ENCODE results near the gene PLEKHG7.

Gene PLEKHG7

GRCh38 chr12:92707926-92708325 lies 5.1 kb downstream of the PLEKHG7 start:
- no peak for DNase-seq (ENCODE audit: low read depth)

DNA sequence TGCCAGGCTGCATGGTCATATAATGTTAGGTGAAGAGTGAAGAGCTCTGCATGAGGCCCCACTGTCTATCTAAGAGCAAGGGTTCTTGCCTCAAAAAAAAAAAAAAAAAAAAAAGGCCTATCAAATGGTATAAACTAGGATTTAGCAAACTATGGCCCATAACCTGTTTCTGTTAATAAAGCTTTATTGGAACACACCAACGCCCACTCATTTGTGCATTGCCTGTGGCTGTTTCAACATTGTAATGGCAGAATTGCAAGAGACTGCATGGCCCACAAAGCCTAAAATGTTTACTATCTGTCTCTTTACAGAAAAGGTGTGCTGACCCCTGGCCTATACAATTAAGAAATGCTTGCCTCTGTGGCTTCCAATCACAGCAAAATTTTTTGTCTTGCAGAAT lies 12.8 kb downstream of the PLEKHG7 start:
- DNase-seq (ENCODE audit: low read depth) = no peak

DNA sequence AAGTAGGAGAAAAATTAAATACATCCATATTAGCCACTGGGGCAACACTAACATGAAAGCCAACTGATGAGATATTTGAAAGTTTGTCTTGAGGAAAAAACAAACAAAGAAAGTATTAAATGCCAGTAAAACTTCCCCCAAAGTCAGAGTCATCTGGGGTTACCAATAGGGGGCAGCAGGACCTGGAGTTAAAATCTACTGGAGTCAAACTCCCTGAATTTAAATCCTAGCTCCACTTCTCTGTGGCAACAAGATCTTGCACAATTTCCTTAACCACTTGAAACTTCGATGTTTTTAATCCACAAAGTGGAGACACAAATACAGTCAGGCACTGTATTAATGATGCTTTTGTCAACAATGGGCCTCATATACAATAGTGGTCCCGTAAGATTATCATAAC lies 14.4 kb downstream of the PLEKHG7 start:
- no peak for DNase-seq (ENCODE audit: low read depth)

- no peak for DNase-seq (ENCODE audit: low read depth)
Observed at GRCh38 chr12:92718483-92718990, 15.7 kb downstream of the PLEKHG7 start.

- DNase-seq (ENCODE audit: low read depth) = no peak
Observed at GRCh38 chr12:92719674-92720073, 16.9 kb downstream of the PLEKHG7 start.

DNA sequence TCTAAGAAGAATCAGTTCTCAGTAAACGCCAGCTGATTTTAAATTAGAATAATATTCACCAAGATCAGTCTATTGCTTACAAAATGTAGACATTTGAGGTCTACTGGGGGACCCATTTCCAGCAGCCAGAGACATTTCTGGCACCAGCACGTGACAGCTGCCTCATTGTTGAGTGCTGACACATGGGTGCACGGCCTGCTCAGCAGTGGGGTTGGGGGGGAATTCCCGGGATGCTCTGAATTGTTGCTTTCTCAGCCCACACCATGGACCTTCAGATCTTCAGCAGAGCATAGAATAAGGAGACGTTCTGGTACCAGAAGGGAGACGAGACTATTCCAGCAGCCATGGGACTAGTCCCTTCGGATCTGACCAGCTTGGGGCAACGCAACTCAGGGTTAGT lies 18.3 kb downstream of the PLEKHG7 start:
- no peak for DNase-seq (ENCODE audit: low read depth)

DNA sequence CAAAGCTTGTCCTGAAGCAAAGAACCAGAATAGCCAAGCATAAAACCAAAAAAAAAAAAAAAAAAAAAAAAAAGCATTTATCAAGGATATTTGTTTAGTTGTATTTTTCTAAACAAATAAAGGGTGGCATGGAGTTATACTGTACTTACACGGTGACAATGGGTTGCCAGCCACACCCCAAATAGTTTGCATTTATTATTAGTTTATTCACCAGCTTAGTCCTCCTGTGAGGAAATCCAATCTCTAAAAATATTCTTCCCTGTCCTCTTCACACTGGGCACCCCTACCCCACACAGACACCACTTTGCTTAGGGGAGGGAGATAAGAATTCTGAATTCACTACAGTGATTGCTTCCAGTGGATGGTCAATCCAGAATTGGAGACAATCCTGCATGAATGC lies 18.9 kb downstream of the PLEKHG7 start:
- no peak for DNase-seq (ENCODE audit: low read depth)

DNA sequence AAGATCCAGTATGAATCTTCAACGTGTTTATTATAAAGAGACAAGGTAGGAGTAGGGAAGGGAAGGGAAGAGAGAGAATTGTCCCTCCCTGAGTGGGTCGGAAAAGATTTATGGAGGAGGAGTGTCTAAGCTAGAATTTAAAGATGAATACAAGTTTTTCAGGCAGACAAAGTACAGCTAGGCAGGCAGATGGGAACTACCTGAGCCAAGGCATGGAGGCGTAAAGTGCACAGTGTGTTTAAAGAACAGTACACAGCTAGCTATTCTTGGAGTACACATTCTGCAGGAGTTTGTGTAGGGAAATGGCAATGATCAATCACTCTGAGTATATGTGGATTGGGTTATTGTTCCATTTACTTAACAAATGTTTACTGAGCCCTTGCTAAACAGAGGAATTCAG lies 20.1 kb downstream of the PLEKHG7 start:
- DNase-seq (ENCODE audit: low read depth) = no peak

GRCh38 chr12:92726850-92727249 lies 24.1 kb downstream of the PLEKHG7 start:
- no peak for DNase-seq (ENCODE audit: low read depth)

GRCh38 chr12:92729773-92730305 lies 27.1 kb downstream of the PLEKHG7 start:
- no peak for DNase-seq (ENCODE audit: low read depth)

DNA sequence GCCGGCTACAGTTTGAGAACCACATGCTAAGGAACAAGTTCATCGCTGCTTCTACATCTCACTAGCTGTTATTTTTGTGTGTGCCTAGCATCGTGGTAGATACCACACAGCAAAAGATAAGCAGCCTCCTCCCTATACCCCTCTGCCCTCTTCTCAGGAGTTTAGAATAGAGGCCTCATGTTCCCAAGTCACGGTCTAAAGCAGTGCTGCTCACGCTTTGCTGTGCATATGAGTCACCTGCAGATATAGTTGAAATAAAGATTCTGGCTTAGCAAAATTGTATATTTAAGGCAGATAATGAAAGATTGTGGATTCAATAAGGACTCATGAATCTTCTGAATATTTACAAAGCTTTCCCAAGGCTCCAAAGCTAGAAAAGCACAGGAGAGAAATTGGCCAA lies 28.0 kb downstream of the PLEKHG7 start:
- DNase-seq (ENCODE audit: low read depth) = no peak

GRCh38 chr12:92732216-92732615 lies 29.4 kb downstream of the PLEKHG7 start:
- no peak for DNase-seq (ENCODE audit: low read depth)

- no peak for DNase-seq (ENCODE audit: low read depth)
Observed at GRCh38 chr12:92732716-92733115, 29.9 kb downstream of the PLEKHG7 start.

- no peak for DNase-seq (ENCODE audit: low read depth)
Observed at GRCh38 chr12:92733181-92733580, 30.4 kb downstream of the PLEKHG7 start.

- DNase-seq (ENCODE audit: low read depth) = no peak
Observed at GRCh38 chr12:92733661-92734060, 30.9 kb downstream of the PLEKHG7 start.

- DNase-seq (ENCODE audit: low read depth) = no peak
Observed at GRCh38 chr12:92735131-92735721, 32.4 kb downstream of the PLEKHG7 start.

DNA sequence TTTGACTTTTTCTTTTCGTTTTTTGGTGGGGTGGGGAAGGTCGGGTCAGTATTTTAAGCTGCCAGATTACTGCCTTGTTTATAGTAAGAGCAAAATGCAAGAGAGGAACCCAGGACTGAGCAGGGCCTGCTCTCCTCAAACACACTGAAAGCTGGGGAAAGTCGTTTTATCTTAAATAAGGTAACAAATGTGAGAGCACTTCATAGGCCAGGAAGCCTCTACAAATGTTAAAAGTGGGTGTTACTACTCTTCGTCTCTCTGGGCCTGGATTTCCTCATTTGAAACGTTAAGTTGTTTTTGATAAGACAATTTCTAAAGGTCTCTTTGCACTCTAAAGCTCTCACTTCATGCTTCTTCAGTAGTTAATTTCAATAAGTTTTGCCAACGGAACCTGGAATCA lies 33.8 kb downstream of the PLEKHG7 start:
- no peak for DNase-seq (ENCODE audit: low read depth)

DNA sequence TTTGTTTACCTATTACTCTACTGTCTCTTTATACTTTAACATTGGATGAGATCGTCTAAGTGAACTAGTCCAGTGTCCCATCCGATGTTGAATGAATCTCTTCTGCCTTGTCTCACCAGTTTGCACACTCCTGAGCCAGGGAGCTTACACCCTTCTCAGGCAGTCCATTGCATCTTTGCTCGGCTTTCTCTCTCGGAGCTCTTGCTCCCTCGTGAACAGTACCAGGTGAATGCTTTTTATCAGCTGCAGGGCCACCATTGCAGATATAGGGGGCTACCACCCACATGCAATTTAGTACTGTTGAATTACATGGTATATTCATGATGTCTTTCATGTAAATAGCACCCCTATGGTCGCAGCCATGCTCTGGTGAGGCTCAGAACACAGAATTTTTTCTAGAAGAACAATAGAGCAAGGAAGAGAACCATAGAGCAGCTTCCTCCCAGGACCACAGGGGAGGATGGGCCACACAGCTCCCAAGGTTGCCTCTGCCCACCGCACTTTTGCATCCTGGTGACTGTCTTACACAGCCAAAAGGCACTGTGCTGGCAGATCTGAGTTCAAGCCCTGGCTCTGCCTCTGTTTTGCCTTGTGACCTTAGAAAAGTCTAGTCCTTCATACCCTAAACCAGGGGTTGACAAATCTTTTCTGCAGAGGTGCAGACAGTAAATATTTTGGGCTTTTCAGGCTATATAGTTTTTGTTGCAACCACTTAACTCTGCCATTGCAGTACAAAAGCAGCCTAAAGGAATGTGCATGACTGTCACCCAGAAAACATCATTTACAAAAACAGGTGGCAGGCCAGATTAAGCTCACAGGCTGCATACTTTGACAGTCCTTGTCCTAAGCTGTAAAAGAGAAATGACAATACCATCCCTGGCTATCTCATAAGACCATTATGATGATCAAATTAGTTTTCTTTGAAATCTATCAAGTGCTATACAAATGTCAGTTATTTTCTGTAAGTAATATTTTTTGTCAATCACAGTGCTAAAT lies 35.4 kb downstream of the PLEKHG7 start:
- no peak for DNase-seq (ENCODE audit: low read depth)

- no peak for DNase-seq (ENCODE audit: low read depth)
Observed at GRCh38 chr12:92739113-92739512, 36.3 kb downstream of the PLEKHG7 start.

DNA sequence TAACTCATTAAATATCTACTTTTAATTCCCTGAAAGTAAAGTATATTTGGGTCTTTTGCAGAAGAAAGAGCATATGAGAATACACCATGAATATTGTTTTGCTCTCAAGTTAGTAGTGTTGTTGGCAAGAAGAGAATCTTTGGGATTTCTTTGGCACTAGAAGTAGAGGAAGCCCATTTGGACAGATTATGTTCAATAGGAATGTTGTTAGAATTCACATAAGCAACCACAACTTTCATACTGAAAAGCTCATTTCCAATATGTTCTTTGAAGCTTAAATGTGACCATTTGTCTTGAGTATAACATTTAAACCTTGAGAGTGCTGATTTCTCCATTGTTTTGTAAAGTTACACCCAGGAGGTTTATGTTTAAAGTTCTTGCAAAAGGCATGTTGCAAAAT lies 37.6 kb downstream of the PLEKHG7 start:
- no peak for DNase-seq (ENCODE audit: low read depth)

- no peak for DNase-seq (ENCODE audit: low read depth)
Observed at GRCh38 chr12:92743026-92743425, 40.2 kb downstream of the PLEKHG7 start.

DNA sequence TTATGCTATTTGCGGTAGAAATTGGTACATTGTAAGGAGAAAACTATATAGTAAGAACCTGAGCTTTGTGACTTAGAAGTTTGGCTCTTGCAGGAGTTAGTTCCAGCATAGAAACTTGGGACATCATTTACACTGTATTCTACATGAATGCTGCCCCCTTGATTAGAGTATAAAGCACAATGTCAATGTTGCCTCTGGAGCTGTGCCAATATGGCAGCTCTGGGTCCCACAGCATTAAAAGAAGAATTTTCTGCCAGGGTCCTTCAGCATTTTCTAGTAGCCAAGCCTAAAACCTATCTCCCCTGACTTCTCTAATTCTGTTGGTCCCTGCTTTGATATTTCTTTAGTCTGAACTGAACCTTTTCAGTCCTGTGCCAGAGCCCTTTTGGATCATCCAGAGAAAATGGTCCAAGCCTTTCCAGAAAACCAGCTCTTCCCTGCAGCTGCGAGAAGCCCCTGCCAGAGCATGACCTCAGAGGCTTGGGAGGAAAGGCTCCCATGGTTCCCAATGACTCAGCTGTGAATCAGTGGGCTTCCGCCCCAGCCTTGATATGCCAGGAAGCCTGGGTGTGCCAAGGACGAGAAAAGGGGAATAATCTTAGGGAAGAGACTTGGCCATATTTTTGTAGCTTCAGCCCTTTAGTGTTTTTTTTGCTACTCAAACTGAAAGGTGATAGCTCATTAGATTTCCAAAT lies 43.2 kb downstream of the PLEKHG7 start:
- DNase-seq (ENCODE audit: low read depth) = no peak
